Activated CD8-positive, alpha-beta memory T cell treated with anti-CD3 and anti-CD28 coated beads for 4 hours (primary cell): ENCODE measurements around the gene ITSN2.
"Not testable (repeated sequence)": the region's sequence is repeated elsewhere in the genome, so short reads cannot be mapped to it uniquely, and the experiment has no call there.

Experiments
- DNase-seq, 2 donors: peaks; one replicate each; pipeline ENCODE4 v3.0.0-alpha.2; 2020; ENCODE audit warnings: low read depth in 2 of 2

The ITSN2 gene

DNA sequence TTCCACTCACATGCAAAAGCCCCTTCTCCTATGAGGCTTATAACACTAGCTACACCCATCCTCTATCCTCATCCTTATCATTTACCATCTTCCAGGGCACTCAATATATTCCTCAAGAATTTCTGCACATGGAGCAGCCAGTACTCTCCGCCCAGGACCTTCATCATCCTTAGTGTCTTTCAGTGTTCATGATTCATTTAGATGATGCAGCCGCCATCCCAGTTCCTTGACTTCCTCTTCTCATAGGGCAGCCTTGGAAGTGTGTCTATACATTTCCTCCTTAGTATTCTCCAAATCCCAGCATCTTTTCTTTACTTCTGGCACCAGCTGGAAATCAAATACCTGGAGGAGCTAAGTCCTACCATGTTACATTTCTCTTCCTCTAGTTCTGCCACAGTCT lies 3.0 kb upstream of the ITSN2 start:
- DNase-seq, result no peak

DNA sequence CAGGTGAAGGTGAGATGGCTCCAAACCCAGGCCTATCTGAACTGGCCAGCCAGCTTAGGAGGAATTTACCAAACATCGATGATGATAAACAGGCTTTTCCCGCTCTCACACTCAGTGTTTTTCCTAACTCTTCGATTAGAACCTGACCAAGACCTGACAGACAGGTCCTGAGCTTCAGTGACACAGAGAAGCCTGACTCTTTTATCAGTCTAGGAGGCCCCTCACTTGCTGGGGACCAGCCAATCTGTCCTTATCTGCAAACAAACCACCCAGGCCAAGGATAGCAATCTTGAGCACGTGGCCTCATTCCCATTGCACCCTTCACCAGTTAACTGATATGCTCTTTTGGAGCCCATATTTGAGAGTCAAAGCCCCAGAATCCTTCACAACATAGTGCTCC lies 1.9 kb upstream of the ITSN2 start:
- DNase-seq, result no peak

DNA sequence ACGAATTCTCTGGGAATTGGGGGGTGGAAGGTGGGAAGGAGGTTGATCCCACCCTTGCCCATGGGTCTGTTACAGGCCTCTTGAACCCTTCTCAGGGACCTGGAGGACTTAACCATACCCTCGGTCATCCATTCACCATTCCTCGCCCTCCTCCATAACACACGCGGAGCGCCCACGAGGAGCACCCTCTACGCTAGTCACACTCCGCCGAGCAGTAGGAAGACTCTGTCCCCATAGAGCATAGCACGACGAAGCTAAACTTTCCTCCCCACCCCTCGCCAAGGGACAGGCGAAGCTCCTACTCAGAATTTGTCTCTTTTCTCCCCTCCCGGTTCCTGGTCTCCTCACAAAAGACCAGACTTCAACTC lies 611 bp upstream of the ITSN2 start:
- DNase-seq, result no peak

DNA sequence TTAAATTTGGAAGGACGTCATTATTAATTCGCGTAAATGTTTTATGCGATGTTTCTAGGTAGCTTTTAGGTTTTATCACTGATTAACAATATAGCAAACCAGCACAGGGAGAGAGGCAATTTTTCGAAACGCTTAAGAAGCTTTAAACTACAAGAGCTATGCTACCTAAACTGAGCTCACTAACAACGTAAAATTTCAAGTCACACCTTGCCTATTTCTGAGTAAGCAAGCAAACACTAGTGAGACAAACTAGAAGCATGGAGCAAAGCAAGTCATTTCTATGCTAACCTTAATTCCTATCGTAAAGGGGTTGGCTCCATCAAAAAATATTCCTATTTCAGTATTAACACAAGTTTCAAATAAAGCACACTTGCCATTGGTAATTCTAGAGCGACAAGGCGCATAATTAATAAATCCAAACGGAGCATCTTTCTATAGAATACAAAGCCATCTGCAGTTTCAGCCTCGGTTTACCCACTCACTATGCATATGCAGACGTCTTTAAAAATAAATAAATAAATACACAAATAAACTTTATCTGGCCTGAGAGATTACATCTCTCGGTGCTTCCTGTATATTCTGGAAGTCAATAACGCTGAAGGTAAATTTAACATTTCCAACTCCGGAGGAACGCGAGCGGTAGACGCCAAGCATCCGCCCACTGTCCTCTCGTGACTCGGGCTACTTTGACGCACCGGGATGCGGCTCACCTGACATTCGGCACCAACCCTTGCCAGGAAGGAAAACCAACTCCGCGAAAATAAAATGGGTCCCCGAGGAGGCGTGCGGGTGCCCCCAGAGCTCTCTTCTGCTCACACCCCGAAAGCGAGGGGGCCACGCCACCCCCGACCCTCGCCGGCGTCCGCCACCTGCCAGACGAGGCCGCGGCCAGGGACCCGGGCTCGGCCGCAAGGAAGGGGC lies 947 bp downstream of the ITSN2 start:
- no peak for DNase-seq

DNA sequence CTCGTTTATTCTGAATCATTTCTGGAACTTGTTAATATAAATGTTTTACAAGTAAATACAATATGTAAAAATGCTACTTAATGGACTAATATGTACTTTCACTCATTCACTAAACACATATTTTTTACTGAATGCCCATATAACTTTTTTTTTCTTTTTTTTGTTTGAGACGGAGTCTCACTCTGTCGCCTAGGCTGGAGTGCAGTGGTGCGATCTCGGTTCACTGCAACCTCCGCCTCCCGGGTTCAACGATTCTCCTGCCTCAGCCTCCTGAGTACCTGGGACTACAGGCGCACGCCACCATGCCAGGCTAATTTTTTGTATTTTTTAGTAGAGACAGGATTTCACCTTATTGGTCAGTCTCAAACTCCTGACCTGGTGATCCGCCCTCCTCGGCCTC lies 2.6 kb downstream of the ITSN2 start:
- DNase-seq, result not testable (repeated sequence)

DNA sequence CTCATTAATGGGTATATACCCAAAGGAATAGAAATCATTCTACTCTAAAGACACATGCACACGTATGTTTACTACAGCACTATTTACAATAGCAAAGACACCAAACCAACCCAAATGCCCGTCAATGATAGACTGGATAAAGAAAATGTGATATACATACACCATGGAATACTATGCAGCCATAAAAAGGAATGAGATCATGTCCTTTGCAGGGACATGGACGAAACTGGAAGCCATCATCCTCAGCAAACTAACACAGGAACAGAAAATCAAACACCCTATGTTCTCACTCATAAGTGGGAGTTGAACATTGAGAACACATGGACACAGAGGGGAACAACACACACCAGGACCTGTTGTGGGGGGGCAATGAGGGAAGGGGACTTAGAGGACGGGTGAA lies 3.2 kb downstream of the ITSN2 start:
- DNase-seq, result not testable (repeated sequence)

DNA sequence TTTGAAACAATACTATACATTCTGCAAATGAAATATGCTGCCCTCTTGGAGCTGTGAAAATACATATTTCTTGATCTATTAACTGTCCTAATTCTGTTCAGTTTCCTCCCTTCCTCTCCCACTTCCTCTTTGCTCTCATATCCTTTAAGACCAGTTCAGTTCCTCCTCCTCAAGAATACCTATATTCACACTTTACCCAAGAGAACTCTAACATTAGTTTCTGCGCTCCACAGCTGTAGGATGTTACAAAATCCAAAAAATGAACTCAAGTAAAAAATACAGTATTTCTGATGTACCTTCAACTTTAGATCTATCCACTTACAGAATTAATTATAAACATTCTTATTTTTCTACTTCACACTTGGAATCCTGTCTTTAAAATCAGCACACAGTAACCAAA lies 5.4 kb downstream of the ITSN2 start:
- no peak for DNase-seq

DNA sequence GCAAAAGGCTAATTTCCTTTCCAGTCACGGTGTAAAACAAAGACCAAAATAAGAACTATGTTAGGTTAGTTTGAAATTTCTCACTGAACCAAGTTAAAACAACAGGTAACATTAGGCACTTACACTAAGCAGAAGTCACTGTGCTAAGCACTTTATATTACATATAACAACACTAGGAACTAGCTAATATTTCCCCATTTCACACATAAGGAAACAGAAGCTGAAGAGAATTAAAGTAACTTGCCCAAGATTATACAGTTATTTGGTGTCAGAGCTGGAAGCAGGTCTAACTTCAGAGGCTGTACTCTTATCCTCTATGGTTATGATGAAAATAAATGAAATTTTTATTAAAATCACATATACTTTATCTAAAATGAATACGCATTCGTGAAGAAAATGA lies 5.9 kb downstream of the ITSN2 start:
- DNase-seq, result no peak

DNA sequence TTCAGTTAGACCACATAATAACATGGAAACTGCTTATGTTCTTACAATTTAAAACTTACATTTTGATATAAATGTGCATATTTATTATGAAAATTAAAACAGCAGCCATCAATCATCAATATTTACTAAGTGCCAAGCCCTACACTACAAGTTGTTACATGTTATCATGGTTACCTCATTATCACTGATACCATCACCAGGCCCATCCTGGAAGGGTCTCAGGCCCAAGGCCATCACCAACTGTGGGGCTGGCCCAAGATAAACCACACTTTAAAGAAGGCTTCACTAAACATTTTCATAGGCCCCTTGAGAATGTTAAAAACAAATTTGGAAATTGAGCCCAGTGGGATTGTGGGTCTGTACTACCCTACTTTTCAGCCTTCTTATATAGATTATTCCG lies 6.4 kb downstream of the ITSN2 start:
- DNase-seq, result no peak

DNA sequence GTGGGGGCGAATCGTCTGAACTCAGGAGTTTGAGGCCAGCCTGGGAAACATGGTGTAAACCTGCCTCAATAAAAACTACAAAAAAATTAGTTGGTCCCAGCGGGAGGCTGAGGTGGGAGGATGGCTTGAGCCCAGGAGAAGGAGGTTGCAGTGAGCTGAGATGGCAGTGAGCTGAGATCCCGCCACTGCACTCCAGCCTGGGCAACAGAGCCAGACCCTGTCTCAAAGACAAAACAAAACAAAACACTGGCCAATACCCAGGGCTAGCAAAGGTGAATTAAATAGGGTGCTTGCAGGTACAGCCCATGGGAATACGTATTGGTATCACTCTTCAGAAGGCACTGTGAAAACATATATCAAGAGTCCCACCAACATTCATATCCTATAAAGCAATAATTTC lies 7.0 kb downstream of the ITSN2 start:
- DNase-seq, result no peak

DNA sequence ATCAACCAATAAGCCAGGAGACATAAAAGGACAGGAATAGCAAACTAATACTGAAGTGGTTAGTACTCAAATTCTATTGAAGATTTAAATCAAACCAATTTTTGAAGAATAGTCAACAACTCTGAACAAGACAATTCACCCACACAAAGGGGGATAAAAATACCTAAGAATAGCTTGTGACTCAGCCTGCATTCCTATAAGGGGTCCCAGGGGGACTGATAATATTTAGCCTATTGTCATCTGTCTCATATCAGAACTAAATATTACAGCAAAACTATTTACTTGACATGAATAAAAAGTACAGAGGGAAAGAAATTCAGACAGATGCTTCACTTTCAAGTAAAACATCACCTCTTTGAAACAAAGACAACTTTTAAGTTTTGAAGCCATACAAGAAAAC lies 7.7 kb downstream of the ITSN2 start:
- DNase-seq, result no peak

DNA sequence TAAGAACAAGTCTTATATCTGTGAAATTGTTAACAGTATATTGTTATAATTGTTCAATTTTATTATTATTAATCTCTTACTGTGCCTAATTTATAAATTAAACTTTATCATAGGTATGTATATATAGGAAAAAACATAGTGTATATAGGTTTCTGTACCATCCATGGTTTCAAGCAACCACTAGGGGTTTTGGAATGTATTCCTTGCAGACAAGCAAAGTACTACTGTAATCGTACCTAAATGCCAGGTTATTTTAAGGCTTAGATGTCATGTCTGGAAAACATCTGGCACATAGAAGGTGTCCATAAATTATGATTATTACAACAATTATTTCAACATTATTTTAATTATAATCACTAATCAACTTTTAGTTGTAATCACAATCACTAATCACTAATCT lies 8.4 kb downstream of the ITSN2 start:
- no peak for DNase-seq

DNA sequence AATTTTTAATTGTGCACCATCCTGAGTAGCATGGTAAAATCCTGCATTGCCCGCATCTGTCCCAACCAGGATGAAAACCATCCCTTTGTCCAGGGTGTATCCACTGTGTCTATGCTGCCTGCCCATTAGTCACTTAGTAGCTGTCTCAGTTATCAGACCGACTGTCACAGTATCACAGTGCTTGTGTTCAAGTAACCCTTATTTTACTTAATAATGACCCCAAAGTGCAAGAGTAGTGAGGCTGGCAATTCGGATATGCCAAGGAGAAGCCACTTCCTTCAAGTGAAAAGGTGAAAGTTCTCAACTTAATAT lies 8.8 kb downstream of the ITSN2 start:
- DNase-seq, result no peak

DNA sequence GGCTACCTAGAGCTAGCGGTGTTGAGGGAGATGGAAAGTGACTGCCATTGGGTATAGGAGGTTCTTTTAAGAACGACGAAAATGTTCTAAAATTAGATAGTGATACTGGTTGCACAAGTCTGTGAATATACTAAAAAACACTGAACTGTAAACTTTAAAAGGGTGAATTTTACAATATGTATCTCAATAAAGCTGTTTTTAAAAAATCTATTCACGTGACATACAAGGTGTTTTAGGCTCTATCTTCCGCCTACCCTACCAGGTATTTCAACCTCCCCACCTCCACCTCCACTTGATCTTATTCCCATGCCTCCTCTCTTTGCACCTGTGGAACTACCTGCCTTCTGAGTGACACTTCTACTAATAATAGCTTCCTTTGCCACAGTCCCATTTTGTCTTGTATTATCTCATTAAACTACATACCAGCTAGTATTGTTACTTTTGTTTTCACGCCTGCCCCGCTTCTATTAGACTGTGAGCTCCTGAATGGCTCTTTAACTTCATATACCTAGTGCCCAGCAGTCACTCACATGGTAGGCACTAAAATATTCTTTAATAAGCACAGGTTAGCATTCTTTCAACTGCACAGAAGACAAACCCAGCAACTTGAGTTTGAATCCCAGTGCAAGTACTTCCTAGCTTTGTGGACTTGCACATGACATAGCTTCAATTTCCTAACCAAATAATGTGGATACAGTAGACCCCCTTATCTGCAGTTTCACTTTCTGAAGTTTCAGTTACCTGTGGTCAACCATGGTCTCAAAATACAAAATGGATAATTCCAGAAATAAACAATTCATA lies 9.3 kb downstream of the ITSN2 start:
- no peak for DNase-seq

DNA sequence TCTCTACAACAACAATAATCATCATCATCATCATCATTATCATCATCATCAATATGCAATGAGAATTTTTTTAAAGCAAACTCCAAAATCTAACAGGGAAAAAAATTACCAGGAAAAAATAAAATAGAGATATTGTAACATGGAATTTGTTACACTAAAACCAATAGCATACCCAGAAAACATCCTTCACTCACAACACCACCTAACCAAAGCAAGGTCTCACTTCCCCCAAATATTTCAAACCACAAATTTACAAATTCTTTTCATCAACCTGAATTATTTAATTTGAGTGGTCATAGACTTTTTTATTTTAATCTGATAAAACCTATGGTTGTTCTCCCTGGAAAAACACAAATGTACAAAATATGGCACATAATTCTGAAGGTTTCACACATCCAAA lies 11.2 kb downstream of the ITSN2 start:
- DNase-seq, result no peak

DNA sequence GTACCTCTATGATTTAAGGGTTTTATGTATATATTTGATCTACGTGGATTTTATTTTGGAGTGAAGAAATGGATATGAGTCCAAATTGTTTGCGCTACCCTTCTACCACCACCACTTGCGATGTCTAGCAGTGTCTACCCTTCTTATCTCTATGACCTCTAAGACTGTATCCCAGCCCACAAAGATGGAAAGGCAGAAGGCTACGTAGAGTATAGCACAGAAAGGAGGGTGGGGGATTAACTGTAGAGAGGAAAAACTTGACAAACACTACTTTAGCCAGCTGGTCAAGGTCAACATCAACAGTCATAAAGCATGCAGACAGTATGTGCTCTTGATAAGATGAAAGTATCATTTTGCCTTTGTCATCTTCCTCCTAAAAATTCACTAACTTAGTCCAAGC lies 14.4 kb downstream of the ITSN2 start:
- no peak for DNase-seq

DNA sequence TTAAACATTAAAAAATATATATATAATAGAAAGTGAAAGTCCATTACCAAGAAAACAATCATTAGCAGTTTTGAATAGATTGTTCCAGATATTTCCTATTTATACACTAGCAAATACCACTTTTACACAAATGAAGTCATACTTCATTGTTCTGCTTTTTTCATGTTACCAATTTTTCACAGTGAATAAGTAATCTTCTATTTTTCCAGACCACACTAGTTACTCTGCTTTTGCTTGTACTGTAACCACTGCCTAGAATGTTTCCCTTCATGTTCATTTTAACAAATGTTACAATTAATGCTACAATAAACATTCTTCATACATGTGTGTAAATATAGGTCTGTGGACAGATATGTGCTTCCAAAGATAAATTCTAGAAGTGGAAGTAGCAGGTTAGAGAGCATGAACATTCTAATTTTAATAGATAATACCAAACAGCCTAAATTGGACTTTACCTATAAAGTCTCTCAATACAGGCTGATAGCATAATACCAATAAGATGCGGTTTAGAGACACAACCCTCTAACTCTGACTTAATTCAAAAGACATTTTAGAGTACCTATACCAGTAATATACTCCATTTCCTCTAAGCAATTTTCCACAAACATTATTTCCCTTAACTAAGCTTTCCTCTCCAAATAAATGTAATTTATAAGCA lies 17.0 kb downstream of the ITSN2 start:
- no peak for DNase-seq

DNA sequence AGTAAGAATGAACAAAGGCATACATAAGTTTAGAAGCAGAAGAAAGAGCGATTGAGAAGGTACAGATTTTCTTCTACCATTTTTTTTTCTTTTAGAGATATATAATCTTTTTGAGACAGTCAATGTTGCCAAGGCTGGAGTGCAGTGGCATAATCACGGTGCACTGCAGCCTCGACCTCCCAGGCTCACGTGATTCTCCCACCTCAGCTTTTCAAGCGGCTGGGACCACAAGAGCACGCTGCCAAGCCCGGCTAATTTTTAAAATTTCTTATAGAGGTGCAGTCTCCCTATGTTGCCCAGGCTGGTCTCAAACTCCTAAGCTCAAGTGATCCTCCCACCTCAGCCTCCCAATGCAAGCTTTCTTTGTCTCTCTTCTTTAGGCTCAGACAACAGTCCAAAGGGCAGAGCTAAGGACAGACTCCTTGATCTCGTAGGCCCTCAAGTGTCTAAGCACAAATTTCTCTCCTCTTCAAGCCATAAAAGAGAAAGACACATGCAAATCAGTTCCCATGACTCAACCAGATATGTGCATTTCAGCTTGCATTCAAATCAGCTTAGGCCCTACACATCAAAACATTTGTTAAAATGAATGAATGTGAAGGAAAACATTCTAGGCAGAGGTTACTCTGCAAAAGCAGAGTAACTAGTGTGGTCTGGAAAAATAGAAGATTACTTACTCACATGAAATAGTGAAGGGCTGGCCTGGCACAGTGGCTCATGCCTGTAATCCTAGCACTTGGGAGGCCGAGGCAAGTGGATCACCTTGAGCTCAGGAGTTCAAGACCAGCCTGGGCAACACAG lies 18.0 kb downstream of the ITSN2 start:
- DNase-seq, result no peak

DNA sequence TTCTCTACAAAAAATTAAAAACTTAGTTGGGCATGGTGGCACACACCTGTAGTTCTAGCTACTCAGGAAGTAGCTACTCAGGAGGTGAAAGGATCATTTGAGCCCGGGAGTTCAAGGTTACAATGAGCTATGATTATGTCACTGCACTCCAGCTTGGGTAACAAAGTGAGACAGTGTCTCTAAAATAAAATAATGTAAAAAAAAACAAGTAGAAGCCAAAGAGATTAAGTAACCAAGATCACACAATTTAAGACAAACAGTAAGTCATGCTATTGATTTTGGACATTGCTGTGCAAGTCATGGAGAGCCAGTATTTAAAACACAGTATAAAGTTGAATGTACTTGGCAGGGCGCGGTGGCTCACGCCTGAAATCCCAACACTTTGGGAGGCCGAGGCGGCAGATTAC lies 20.5 kb downstream of the ITSN2 start:
- no peak for DNase-seq

DNA sequence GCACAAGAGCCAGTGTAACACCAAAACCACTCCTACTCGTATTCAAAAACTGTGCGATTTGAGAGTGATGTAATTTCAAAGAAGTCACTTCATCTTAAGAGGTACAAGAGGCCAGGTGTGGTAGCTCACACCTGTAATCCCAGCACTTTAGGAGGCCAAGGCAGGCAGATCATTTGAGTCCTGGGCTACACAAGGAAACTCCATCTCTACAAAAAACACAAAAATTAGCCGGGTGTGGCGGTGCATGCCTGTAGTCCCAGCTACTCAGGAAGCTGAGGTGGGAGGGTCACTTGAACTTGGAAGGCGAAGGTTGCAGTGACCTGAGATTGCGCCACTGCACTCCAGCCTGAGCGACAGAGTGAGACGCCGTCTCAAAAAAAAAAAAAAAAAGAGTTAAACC lies 21.2 kb downstream of the ITSN2 start:
- DNase-seq, result not testable (repeated sequence)

DNA sequence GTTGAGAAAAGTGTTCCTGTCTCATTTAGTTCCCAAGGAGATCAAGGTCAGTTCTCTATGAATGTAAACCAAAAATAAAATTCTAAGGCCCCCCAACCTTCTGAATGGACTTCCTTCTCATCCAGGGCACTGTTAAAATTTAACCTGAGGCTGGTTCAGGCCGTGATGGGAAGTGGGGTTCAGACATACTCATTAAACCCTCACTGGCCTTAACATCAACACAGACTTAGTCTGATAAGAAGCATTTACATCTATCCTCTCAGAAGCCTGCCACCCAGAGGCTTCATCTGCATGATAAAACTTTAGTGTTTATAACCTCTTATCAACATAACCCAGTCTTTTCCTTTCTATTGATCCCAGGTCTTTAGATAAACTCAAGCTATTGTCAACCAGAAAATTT lies 22.4 kb downstream of the ITSN2 start:
- no peak for DNase-seq

DNA sequence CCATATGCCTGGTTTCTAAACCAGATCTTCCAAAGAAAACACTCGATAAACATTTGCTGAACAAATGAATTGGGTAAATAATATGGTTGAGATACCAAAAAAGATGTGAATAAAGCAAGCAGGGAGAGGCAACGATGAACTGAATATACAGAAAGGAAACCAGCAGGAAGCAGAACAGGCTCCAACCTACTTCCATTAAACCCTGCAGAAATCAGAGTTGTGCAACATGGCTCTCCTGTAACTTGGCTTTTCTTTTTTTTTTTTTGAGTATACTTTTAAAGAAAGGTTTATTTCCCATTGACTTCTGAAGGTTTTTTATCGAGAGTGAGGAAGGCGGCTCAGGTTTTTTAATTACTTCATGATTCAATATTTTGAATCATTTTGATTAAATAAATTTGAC lies 23.5 kb downstream of the ITSN2 start:
- no peak for DNase-seq
